Activated CD8-positive, alpha-beta T cell treated with anti-CD3 and anti-CD28 coated beads for 36 hours (primary cell): ENCODE results near the gene ITPR1. TPM values are rescaled to one million over a fixed set of nuclear protein-coding genes. Genes with fewer than 3 reads are reported as not detected.

ENCODE experiments used
- ATAC-seq: fragments of 200-7000 bp; cut with Tn5 transposase; one replicate; pipeline ENCODE4 v1.10.0; 2021; ENCODE audit warnings: mild to moderate bottlenecking, moderate library complexity
- CTCF ChIA-PET: fragments of 350-600 bp; sonication (Branson Sonifier 250); formaldehyde crosslinking; loops from one replicate; lab custom pipeline; 2021; ENCODE audit warnings: antibody characterized with exemption; lab: Charles Lee
- POLR2A ChIA-PET: fragments of 350-600 bp; sonication (Branson Sonifier 250); formaldehyde crosslinking; loops from one replicate; lab custom pipeline; 2021; ENCODE audit warnings: antibody characterized with exemption; lab: Charles Lee
- DNase-seq: peaks from one replicate; pipeline ENCODE4 v3.0.0-alpha.2; 2020
- H3K27ac Mint-ChIP-seq: one replicate; pipeline ENCODE4 v1.8.0; 2021; ENCODE audit warnings: mild to moderate bottlenecking, mixed read lengths
- H3K27me3 Mint-ChIP-seq: one replicate; pipeline ENCODE4 v1.8.0; 2021; ENCODE audit warnings: mixed read lengths
- H3K36me3 Mint-ChIP-seq: one replicate; pipeline ENCODE4 v1.8.0; 2021; ENCODE audit warnings: low read depth, mixed read lengths
- H3K4me1 Mint-ChIP-seq: one replicate; pipeline ENCODE4 v1.8.0; 2021; ENCODE audit warnings: low read depth, mixed read lengths
- H3K4me3 Mint-ChIP-seq: one replicate; pipeline ENCODE4 v1.8.0; 2021; ENCODE audit warnings: mild to moderate bottlenecking, moderate library complexity, mixed read lengths
- H3K9me3 Mint-ChIP-seq: one replicate; pipeline ENCODE4 v1.8.0; 2021; ENCODE audit warnings: mixed read lengths
- CTCF ChIP-seq: fragments of 200-600 bp; IDR thresholded peaks from one replicate; pipeline ENCODE4 v1.8.0; 2022; ENCODE audit warnings: antibody characterized with exemption, mild to moderate bottlenecking
- intact Hi-C: fragments of 100-400 bp; cut with micrococcal nuclease; formaldehyde crosslinking; loops from one replicate; pipeline ENCODE4 v1.10.0; 2022
- total RNA-seq, 2 experiments: library from RNA; stranded (reverse); gene quantifications; one replicate each; pipeline ENCODE4 v1.2.3, GENCODE V29; 2021

The ITPR1 gene
- total RNA-seq, 2 experiments from 2014 or later = 93.9 to 98.2 TPM

- Mint-ChIP-seq H3K4me3 (no peak overlapping the region), H3K27me3 (no peaks in the 10 kb centered on the region), H3K27ac (no peak overlapping the region), H3K36me3 (peaks cover 12% of the 10 kb centered on the region), H3K9me3 (no peaks in the 10 kb centered on the region), H3K4me1 (peaks cover 31% of the 10 kb centered on the region)
- no peak for ATAC-seq
- no peak for DNase-seq
- POLR2A ChIA-PET = no interaction called here
- CTCF ChIA-PET = interaction anchor here (1.2 to 3.0 kb wide), 3 partner anchors 10 to 178 kb away, joined by 3 to 13 read pairs (median 3); no protein-coding TSS in a partner anchor
- no peak for TF ChIP-seq CTCF
- intact Hi-C loops = no loop called here
These were observed 35.9 kb downstream of the ITPR1 start for GRCh38 chr3:4528819-4529600.

GRCh38 chr3:4529876-4530588, 36.9 kb downstream of the ITPR1 start:
- Mint-ChIP-seq H3K27ac (no peak overlapping the region), H3K27me3 (no peaks in the 10 kb centered on the region), H3K4me1 (peaks cover 38% of the 10 kb centered on the region), H3K4me3 (no peak overlapping the region), H3K36me3 (peaks cover 12% of the 10 kb centered on the region), H3K9me3 (no peaks in the 10 kb centered on the region)
- DNase-seq (no peak), ATAC-seq (no peak)
- TF ChIP-seq CTCF = no peak
- ChIA-PET CTCF (interaction anchor here (0.6 to 1.6 kb wide), 3 partner anchors 62 to 224 kb away, joined by 3 read pairs; no protein-coding TSS in a partner anchor), POLR2A (no interaction called here)
- intact Hi-C loops = no loop called here

GRCh38 chr3:4531478-4532025, 38.4 kb downstream of the ITPR1 start:
- ChIA-PET CTCF (no interaction called here), POLR2A (no interaction called here)
- DNase-seq (no peak), ATAC-seq (no peak)
- Mint-ChIP-seq H3K9me3 (peaks cover 2% of the 10 kb centered on the region), H3K4me1 (peaks cover 31% of the 10 kb centered on the region), H3K4me3 (no peak overlapping the region), H3K27ac (no peak overlapping the region), H3K27me3 (no peaks in the 10 kb centered on the region), H3K36me3 (peaks cover 13% of the 10 kb centered on the region)
- intact Hi-C loops = no loop called here
- no peak for TF ChIP-seq CTCF

GRCh38 chr3:4532535-4533112, 39.5 kb downstream of the ITPR1 start:
- ATAC-seq (no peak), DNase-seq (no peak)
- H3K36me3 Mint-ChIP-seq = peaks cover 21% of the 10 kb centered on the region
- no peak overlapping the region for H3K27ac Mint-ChIP-seq
- H3K4me1 Mint-ChIP-seq = peaks cover 31% of the 10 kb centered on the region
- CTCF ChIA-PET = interaction anchor here (1.8 to 2.7 kb wide), 2 partner anchors 13 to 101 kb away, joined by 10 to 11 read pairs; no protein-coding TSS in a partner anchor
- intact Hi-C loops = no loop called here
- TF ChIP-seq CTCF = no peak
- POLR2A ChIA-PET = no interaction called here
- peaks cover 8% of the 10 kb centered on the region for H3K9me3 Mint-ChIP-seq
- H3K27me3 Mint-ChIP-seq = no peaks in the 10 kb centered on the region
- H3K4me3 Mint-ChIP-seq = no peak overlapping the region
